ENCODE data around the gene XPC. TPM values are rescaled to one million over a fixed set of nuclear protein-coding genes. Genes with fewer than 3 reads are reported as not detected.

The XPC gene
- polyA plus RNA-seq, 1 experiment, result 36.9 TPM

- TF ChIP-seq CTCF (IDR thresholded peaks at IDR 0.05; ENCODE audit: insufficient read depth, low read depth, low read length), result no peak
- DNase-seq (ENCODE audit: low read depth), result no peak
- Histone ChIP-seq H3K27me3 (ENCODE audit: control insufficient read depth, insufficient read depth, low read length) (no peaks in the 10 kb centered on the region), H3K36me3 (ENCODE audit: control insufficient read depth, insufficient read depth, low read length) (peaks cover 20% of the 10 kb centered on the region), H3K4me3 (ENCODE audit: low read depth, low read length) (no peak overlapping the region)
- POLR2A ChIA-PET, result no interaction called here
- CTCF ChIA-PET, result interaction anchor here (1.0 kb wide), 1 partner anchor 20 kb away, joined by 4 read pairs; no protein-coding TSS in a partner anchor
Measured at GRCh38 chr3:14172496-14172895, 5.9 kb downstream of the XPC start.

- peak; percentile 70 for DNase-seq (ENCODE audit: low read depth)
- Histone ChIP-seq H3K36me3 (ENCODE audit: control insufficient read depth, insufficient read depth, low read length) (peaks cover 32% of the 10 kb centered on the region), H3K27me3 (ENCODE audit: control insufficient read depth, insufficient read depth, low read length) (no peaks in the 10 kb centered on the region), H3K4me3 (ENCODE audit: low read depth, low read length) (no peak overlapping the region)
- ChIA-PET CTCF (interaction anchor here (0.6 to 1.5 kb wide), 4 partner anchors 21 to 298 kb away, joined by 3 read pairs; no protein-coding TSS in a partner anchor), POLR2A (interaction anchor here (0.7 kb wide), 1 partner anchor 8 kb away, joined by 5 read pairs; the partner anchor contains the start of gene LSM3)
- no peak for TF ChIP-seq CTCF (IDR thresholded peaks at IDR 0.05; ENCODE audit: insufficient read depth, low read depth, low read length)
Measured at GRCh38 chr3:14170531-14171159, 7.8 kb downstream of the XPC start.

- POLR2A ChIA-PET, result no interaction called here
- Histone ChIP-seq H3K36me3 (ENCODE audit: control insufficient read depth, insufficient read depth, low read length) (peaks cover 39% of the 10 kb centered on the region), H3K4me3 (ENCODE audit: low read depth, low read length) (no peak overlapping the region), H3K27me3 (ENCODE audit: control insufficient read depth, insufficient read depth, low read length) (no peaks in the 10 kb centered on the region)
- DNase-seq (ENCODE audit: low read depth), result no peak
- CTCF ChIA-PET, result interaction anchor here (0.9 to 1.6 kb wide), 3 partner anchors 20 to 291 kb away, joined by 3 read pairs; no protein-coding TSS in a partner anchor
- TF ChIP-seq CTCF (IDR thresholded peaks at IDR 0.05; ENCODE audit: insufficient read depth, low read depth, low read length), result no peak
Measured at GRCh38 chr3:14169871-14170270, 8.5 kb downstream of the XPC start.

DNA sequence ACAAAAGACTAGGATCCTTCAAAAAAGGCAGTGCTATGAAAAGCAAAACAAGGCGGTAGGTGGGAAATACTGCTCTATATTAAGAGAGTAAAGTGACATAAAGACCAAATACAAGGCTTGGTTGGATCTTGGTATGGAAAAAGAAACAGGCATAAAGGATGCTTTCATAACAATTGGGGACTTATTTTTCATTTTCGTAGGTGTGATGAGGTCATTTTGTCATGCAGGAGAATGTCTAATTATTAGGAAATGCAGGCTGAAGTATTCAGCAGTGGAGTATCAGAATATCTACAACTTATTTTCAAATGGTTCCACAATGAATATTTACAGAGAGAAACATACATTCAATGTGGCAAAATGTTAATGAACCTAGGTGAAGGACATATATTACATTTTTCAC is 9.0 kb downstream of the XPC start:
- ChIA-PET CTCF (interaction anchor here (1.0 to 1.6 kb wide), 2 partner anchors 19 to 292 kb away, joined by 3 read pairs; no protein-coding TSS in a partner anchor), POLR2A (no interaction called here)
- no peak overlapping the region for H3K4me3 ChIP-seq (ENCODE audit: low read depth, low read length)
- no peak for DNase-seq (ENCODE audit: low read depth)
- no peaks in the 10 kb centered on the region for H3K27me3 ChIP-seq (ENCODE audit: control insufficient read depth, insufficient read depth, low read length)
- peaks cover 43% of the 10 kb centered on the region for H3K36me3 ChIP-seq (ENCODE audit: control insufficient read depth, insufficient read depth, low read length)
- TF ChIP-seq CTCF (IDR thresholded peaks at IDR 0.05; ENCODE audit: insufficient read depth, low read depth, low read length), result no peak

DNA sequence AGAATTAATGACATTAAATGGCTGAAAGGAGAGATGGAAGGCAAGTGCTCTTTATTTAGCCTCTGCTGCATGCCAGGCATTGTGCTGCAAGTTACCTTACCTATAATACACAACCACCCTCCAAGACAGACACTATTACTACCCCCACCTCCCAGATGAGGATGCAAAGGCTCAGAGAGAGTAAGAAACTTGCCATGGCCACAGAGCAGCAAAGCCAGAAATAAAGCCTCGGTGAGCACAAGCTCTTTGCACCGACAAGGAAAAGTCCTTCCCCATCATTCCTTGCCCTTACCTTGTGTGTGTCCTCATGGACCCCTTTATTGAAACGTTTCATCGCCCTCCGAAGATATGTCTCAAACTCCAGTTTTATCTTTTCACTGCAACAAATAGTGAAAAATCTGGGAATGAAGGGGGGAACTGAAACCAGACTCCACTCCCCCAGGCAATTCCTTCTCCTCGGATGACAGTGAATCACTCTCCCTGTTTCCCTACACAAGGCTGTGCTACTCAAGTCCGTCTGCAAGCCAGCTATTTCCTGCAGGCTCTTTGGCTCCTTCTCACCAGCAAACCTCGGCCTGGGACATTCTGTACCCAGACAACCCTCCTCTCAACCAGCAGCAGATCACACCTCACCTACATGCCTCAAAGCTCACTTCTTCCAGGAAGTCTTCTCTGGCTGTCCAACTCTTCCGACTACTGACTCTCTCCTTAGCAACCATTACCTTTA is 11.4 kb downstream of the XPC start:
- ChIA-PET POLR2A (interaction anchor here (0.5 to 1.1 kb wide), 2 partner anchors 11 to 257 kb away, joined by 3 to 4 read pairs; partner anchors contain the start of genes LSM3 and XPC), CTCF (interaction anchor here (1.8 kb wide), 1 partner anchor 94 kb away, joined by 4 read pairs; no protein-coding TSS in a partner anchor)

More for the DNA sequence above, 11.4 kb downstream of the XPC start:
- Histone ChIP-seq H3K27me3 (ENCODE audit: control insufficient read depth, insufficient read depth, low read length) (no peaks in the 10 kb centered on the region), H3K4me3 (ENCODE audit: low read depth, low read length) (no peak overlapping the region), H3K36me3 (ENCODE audit: control insufficient read depth, insufficient read depth, low read length) (peaks cover 41% of the 10 kb centered on the region)
- no peak for DNase-seq (ENCODE audit: low read depth)
- TF ChIP-seq CTCF (IDR thresholded peaks at IDR 0.05; ENCODE audit: insufficient read depth, low read depth, low read length), result no peak
